Lung (tissue), 12 donors: Measurements from ENCODE around the gene KRT78. TPM values are rescaled to one million over a fixed set of nuclear protein-coding genes. Genes with fewer than 3 reads are reported as not detected.

Source experiments
- ATAC-seq: fragments of 200-7000 bp; cut with Tn5 transposase; one replicate; pipeline ENCODE4 v1.9.1; 2020; ENCODE audit warnings: moderate number of reproducible peaks; ENCODE audit not compliant: insufficient read depth, low FRiP score
- DNase-seq, 3 donors: peaks; one replicate each; pipeline ENCODE4 v3.0.0-alpha.2; 2013 to 2017
- H3K27ac ChIP-seq, 2 donors: one replicate each; pipeline ENCODE4 v1.5.1; 2013; ENCODE audit warnings: mild to moderate bottlenecking in 2 of 2, moderate library complexity in 2 of 2, control low read depth in 1 of 2, inconsistent platforms in 1 of 2, low read depth in 1 of 2, low read length in 1 of 2
- H3K27me3 ChIP-seq, 3 donors: one replicate each; pipeline ENCODE4 v1.5.1; 2013; ENCODE audit warnings: low read length in 2 of 3; ENCODE audit not compliant: control insufficient read depth in 3 of 3, insufficient read depth in 3 of 3
- H3K36me3 ChIP-seq, 4 donors: one replicate each; pipeline ENCODE4 v1.5.1; 2013; ENCODE audit warnings: low read length in 4 of 4, mild to moderate bottlenecking in 1 of 4, moderate library complexity in 1 of 4; ENCODE audit not compliant: control insufficient read depth in 4 of 4, insufficient read depth in 4 of 4
- H3K4me1 ChIP-seq, 5 donors: one replicate each; pipeline ENCODE4 v1.5.1; 2013; ENCODE audit warnings: low read length in 5 of 5, mild to moderate bottlenecking in 2 of 5, moderate library complexity in 1 of 5; ENCODE audit not compliant: control insufficient read depth in 5 of 5, insufficient read depth in 5 of 5
- H3K4me3 ChIP-seq: one replicate; pipeline ENCODE4 v1.5.1; 2013; ENCODE audit warnings: mild to moderate bottlenecking, control low read depth, moderate library complexity
- H3K9ac ChIP-seq, 2 donors: one replicate each; pipeline ENCODE4 v1.5.1; 2013; ENCODE audit warnings: low read length in 2 of 2, control low read depth in 1 of 2; ENCODE audit not compliant: insufficient read depth in 1 of 2
- H3K9me3 ChIP-seq, 4 donors: one replicate each; pipeline ENCODE4 v1.5.1; 2013; ENCODE audit warnings: low read length in 3 of 4, mild to moderate bottlenecking in 1 of 4, moderate library complexity in 1 of 4; ENCODE audit not compliant: control insufficient read depth in 4 of 4, insufficient read depth in 3 of 4
- CTCF ChIP-seq: IDR thresholded peaks from 2 replicates; pipeline ENCODE4 v1.5.1; 2012; ENCODE audit warnings: mild to moderate bottlenecking; ENCODE audit errors: control extremely low read depth, extremely low read depth
- WGBS, 2 donors: extraction: QIAGEN DNeasy Blood & Tissue Kit; methylation state at CpG; one replicate each; pipeline ENCODE4 v1.1.7; 2013; 5-methylcytosine and 5-hydroxymethylcytosine counted together
- polyA plus RNA-seq, 2 donors: library from polyadenylated mRNA; stranded (reverse); fragments of 200-250 nt; gene quantifications; one replicate each; pipeline ENCODE4 v1.2.1, GENCODE V29; 2013
- total RNA-seq, 2 donors: library from RNA; depleted of rRNA in 1 of 2; stranded (reverse); fragments of >200 nt in 1 of 2; gene quantifications; one replicate each; pipeline ENCODE4 v1.2.1, GENCODE V29; 2014 to 2021
- donor health status: control.
- donor health status: control.
- donor health status: Bipolar disorder and iron deficiency.
- donor health status: healthy.
- donor health status: DM: yes; HTN: yes; CAD: no.

Gene KRT78
- total and polyA plus RNA-seq, 4 donors: 0.02 to 0.65 TPM; not detected in 2

- H3K27me3 ChIP-seq: peaks cover 0 to 23% (median 0%) of the 10 kb centered on the region in 3 donors
- ATAC-seq (no peak), DNase-seq (no peak)
- H3K27ac ChIP-seq: no peak overlapping the region
- no peaks in the 10 kb centered on the region for H3K4me1 ChIP-seq
- 56 to 62% methylated on average over 14 of the region's 14 CpGs for WGBS, 2 donors
- H3K9ac ChIP-seq: no peak overlapping the region
- no peak for TF ChIP-seq CTCF
- no peaks in the 10 kb centered on the region for H3K9me3 ChIP-seq
- no peak overlapping the region for H3K4me3 ChIP-seq
- no peaks in the 10 kb centered on the region for H3K36me3 ChIP-seq
These were observed 10.0 kb downstream of the KRT78 start for GRCh38 chr12:52838609-52839435.

DNA sequence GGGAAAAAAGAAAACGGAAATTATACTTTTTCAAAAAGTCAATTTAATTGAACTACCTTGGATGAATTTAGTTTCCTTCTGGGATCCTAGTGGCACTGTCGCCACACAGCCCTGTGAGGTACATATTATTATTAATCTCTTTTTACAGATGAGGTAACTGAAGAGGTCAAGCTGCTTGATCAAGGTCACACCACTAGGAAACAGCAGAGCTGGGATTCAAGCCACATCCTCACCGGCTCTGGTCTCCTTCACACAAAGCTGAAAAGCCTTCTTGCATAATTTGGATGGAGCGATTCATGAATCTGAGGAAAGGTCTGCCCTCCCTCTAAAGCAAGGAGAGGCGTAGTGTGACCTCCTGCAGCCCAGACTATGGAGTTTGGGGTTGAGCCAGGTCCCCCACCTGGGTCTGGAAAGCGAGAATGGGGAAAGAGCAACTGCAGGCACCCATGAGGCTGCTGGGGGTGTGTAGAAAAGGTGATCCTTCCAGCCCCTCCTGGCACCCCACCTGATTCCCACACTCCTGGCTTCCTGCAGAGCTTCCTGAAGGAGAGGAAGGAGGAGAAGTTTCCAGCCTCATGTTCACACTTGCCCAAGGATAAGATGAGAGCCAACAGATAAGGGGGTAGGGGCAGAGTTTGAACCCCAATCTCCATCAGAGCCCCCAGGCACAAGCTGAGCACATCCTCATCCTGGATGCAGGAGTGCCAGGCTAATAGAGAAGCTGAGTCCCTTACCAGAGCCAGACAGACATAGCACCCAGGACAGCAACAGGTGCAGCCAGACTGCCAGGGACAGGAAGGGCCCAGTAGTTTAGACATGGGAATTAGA, 10.8 kb downstream of the KRT78 start:
- no peaks in the 10 kb centered on the region for H3K9me3 ChIP-seq
- no peak overlapping the region for H3K4me3 ChIP-seq
- DNase-seq (no peak), ATAC-seq (no peak)
- no peak overlapping the region for H3K27ac ChIP-seq
- H3K9ac ChIP-seq: no peak overlapping the region
- 86 to 90% methylated on average over 6 of the region's 6 CpGs for WGBS, 2 donors
- peaks cover 0 to 23% (median 0%) of the 10 kb centered on the region in 3 donors for H3K27me3 ChIP-seq
- no peaks in the 10 kb centered on the region for H3K36me3 ChIP-seq
- no peak for TF ChIP-seq CTCF
- no peaks in the 10 kb centered on the region for H3K4me1 ChIP-seq

DNA sequence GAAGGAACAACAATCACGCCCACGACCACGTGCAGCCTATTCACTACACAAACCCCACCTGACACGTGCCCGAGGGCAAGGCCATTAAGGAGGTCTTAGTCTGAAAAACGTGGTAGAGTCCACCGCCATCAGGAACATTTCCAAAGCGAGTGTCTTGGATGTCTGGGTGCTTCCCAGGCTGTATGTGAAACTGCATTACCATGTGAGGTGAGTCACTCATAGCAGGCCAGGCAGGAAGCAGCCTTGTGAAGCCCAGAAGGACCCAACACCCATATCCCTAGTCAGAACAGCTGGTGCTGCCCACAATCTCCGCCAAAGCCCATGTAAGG, 11.4 kb downstream of the KRT78 start:
- DNase-seq: no peak
- 77 to 89% methylated on average over 9 of the region's 9 CpGs for WGBS, 2 donors
- no peaks in the 10 kb centered on the region for H3K36me3 ChIP-seq
- no peaks in the 10 kb centered on the region for H3K4me1 ChIP-seq
- no peak for ATAC-seq
- H3K27me3 ChIP-seq: peaks cover 0 to 23% (median 0%) of the 10 kb centered on the region in 3 donors
- no peak overlapping the region for H3K4me3 ChIP-seq
- H3K9ac ChIP-seq: no peak overlapping the region
- no peak for TF ChIP-seq CTCF
- no peak overlapping the region for H3K27ac ChIP-seq
- no peaks in the 10 kb centered on the region for H3K9me3 ChIP-seq
